ENCODE measurements around the gene PDE4D.

DNA sequence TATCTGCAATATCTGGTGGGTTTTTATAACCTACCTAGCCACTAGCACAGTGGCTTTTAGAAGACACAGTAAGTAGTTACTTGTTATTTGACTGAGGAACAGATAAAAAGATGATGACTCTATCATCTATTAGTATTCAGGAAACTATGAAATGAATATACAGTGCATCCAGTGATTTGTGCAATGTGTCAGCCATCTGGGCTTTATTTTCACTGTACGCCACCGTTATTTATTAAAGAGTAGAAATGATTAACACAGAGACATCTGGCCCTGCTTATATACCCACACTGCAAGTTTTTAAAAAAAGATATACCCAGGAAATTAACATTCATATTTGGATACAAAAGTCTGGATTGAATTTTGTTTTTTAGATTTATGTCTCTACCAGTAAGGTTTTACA, 408.4 kb downstream of the PDE4D start:
- TF ChIP-seq, protein P1, sequence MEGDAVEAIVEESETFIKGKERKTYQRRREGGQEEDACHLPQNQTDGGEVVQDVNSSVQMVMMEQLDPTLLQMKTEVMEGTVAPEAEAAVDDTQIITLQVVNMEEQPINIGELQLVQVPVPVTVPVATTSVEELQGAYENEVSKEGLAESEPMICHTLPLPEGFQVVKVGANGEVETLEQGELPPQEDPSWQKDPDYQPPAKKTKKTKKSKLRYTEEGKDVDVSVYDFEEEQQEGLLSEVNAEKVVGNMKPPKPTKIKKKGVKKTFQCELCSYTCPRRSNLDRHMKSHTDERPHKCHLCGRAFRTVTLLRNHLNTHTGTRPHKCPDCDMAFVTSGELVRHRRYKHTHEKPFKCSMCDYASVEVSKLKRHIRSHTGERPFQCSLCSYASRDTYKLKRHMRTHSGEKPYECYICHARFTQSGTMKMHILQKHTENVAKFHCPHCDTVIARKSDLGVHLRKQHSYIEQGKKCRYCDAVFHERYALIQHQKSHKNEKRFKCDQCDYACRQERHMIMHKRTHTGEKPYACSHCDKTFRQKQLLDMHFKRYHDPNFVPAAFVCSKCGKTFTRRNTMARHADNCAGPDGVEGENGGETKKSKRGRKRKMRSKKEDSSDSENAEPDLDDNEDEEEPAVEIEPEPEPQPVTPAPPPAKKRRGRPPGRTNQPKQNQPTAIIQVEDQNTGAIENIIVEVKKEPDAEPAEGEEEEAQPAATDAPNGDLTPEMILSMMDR (conservative IDR thresholded peaks at IDR 0.05 in 1 of 2, IDR thresholded peaks at IDR 0.05 in 1 of 2; ENCODE audit: extremely low read depth in 1 of 2, insufficient read depth in 1 of 2, low read depth in 1 of 2, low read length in 2 of 2): no peak
- TF ChIP-seq EZH2 (IDR thresholded peaks at IDR 0.05; ENCODE audit: borderline replicate concordance, low read length): no peak
